Bronchial epithelial cell (primary cell): ENCODE results near the gene C14orf119. TPM values are rescaled to one million over a fixed set of nuclear protein-coding genes. Genes with fewer than 3 reads are reported as not detected.

Experiments used
- DNase-seq: peaks from one replicate; pipeline ENCODE4 v3.0.0-alpha.2; 2010; ENCODE audit warnings: low read depth
- FAIRE-seq: peaks from 2 replicates; lab custom pipeline; 2011; peaks lifted over from hg19 to GRCh38; lab: Jason Lieb, UNC
- H3K27me3 ChIP-seq: 2 replicates; pipeline ENCODE4 v1.5.1; 2011; ENCODE audit warnings: low read length; ENCODE audit not compliant: control insufficient read depth, insufficient read depth
- H3K36me3 ChIP-seq: 2 replicates; pipeline ENCODE4 v1.5.1; 2011; ENCODE audit warnings: low read length; ENCODE audit not compliant: control insufficient read depth, insufficient read depth
- H3K4me3 ChIP-seq: 2 replicates; pipeline ENCODE4 v1.5.1; 2011; ENCODE audit warnings: mild to moderate bottlenecking, low read depth, low read length, control low read depth
- total RNA-seq: library from RNA; depleted of rRNA; stranded (reverse); fragments of >200 nt; gene quantifications from 2 replicates; pipeline ENCODE4 v1.2.1, GENCODE V29; 2014
- TF ChIP-seq, protein P1 (sequence below): IDR thresholded peaks from 2 replicates; pipeline ENCODE4 v1.5.1; 2011; ENCODE audit warnings: mild to moderate bottlenecking, moderate library complexity, low read length, control low read depth, inconsistent platforms; ENCODE audit not compliant: insufficient read depth, severe bottlenecking

The C14orf119 gene
- total RNA-seq, 1 donor from 2014 or later = 51.9 TPM

DNA sequence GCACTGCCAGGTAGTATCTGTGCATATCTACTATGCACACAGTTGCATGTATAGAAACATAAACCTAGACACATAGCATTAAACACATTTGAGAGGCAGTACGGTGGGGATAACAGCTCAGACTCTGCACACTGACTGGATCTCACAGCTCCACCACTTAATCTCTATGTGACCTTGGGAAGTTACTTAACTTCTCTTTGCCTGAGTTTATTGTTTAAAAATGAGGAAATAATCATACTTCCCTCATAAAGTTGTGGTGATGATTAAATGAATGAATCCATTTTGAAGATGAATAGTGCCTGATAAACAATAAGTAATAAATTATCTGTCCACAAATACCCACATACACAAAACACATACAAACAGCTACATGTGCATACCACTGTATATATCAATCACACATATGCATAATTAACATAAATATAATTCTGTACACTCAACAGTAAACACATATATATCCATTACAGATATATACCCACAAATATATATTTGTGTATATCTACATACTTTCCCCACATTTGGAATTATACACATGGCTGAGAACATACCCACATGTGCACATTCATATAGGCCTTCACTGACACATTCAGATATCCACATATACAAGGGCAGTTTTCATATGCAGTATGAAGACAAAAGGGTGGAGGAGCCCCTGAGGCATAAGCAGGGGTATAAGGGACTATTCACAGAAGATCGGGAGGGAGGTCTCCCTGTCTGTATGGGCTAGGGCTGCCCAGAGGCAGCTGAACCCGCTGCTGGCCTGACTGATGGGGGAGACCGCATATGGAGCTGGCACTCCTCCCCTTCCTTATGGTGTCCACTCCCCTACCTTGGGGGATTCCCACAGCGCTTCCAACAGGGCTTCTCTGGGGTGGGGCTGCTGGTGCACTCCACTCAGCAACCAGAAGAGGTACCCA, 43.9 kb upstream of the C14orf119 start:
- DNase-seq (no peak), FAIRE-seq (no peak)
- TF ChIP-seq, protein P1, sequence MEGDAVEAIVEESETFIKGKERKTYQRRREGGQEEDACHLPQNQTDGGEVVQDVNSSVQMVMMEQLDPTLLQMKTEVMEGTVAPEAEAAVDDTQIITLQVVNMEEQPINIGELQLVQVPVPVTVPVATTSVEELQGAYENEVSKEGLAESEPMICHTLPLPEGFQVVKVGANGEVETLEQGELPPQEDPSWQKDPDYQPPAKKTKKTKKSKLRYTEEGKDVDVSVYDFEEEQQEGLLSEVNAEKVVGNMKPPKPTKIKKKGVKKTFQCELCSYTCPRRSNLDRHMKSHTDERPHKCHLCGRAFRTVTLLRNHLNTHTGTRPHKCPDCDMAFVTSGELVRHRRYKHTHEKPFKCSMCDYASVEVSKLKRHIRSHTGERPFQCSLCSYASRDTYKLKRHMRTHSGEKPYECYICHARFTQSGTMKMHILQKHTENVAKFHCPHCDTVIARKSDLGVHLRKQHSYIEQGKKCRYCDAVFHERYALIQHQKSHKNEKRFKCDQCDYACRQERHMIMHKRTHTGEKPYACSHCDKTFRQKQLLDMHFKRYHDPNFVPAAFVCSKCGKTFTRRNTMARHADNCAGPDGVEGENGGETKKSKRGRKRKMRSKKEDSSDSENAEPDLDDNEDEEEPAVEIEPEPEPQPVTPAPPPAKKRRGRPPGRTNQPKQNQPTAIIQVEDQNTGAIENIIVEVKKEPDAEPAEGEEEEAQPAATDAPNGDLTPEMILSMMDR = no peak
- Histone ChIP-seq H3K36me3 (no peaks in the 10 kb centered on the region), H3K27me3 (no peaks in the 10 kb centered on the region), H3K4me3 (no peak overlapping the region)

DNA sequence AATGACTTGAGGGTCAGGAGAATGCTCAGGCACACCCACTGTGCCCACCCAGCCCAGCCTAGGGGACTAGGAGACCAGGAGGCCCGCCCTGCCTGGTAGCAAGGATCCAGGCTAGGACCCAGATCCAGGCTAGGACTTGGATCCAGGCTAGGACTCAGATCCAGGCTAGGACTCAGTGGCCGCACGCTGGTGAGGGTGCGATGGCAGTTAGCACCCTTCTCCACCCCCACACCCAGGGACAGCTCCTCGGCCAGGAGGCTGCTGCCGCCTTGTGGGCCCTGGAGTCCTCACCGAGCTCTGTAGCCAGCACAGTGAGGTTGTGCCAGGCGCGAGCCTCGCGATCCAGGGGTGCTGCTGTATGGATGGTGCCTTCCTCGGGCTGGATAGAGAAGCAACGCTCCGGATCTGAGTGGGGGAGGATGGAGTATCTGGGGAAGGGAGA, 43.1 kb upstream of the C14orf119 start:
- FAIRE-seq = no peak
- no peak overlapping the region for H3K4me3 ChIP-seq
- no peak for DNase-seq
- TF ChIP-seq, protein P1 = peak; percentile 38
- H3K36me3 ChIP-seq = no peaks in the 10 kb centered on the region
- no peaks in the 10 kb centered on the region for H3K27me3 ChIP-seq

DNA sequence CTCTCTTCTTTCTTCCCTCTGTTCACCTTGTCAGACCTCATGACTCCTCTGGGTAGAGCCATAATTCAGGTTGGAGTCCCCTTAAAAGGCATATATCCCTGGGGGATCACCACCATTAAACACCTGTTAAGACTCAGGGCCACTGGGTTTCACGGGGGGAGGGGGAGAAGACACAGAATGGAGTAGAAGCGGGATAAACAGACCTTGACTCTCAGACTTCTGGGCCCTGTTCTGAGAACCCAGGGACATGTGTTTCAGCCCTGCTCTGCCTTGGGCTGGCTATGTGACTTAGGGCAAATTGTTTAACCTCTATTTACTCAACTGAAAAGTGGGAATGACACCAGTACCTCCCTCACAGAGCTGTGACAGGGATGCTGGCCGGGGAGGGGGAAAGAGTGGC, 42.6 kb upstream of the C14orf119 start:
- Histone ChIP-seq H3K27me3 (no peaks in the 10 kb centered on the region), H3K36me3 (no peaks in the 10 kb centered on the region), H3K4me3 (no peak overlapping the region)
- no peak for DNase-seq
- TF ChIP-seq, protein P1 = no peak
- peak; percentile 47 for FAIRE-seq

DNA sequence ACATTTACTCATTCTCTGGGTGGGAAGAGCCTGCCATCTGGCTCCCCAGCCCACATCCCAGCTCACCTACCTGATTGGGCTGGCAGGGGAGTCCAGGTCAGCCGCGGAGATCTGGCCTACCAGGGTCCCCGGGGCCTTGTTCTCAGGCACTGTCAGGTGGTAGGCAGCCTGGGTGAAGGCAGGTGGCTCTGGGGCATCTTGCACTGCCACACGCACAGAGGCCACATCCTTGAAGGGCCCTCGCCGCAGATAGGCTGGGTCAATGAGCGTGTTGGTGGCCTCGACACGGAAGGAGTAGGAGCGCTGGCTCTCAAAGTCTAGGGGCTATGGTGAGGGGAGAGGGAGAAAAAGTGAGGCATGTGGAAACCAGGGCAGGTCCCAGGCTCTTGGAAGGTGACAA, 41.9 kb upstream of the C14orf119 start:
- TF ChIP-seq, protein P1 = no peak
- no peak for DNase-seq
- no peaks in the 10 kb centered on the region for H3K36me3 ChIP-seq
- H3K4me3 ChIP-seq = no peak overlapping the region
- FAIRE-seq = no peak
- no peaks in the 10 kb centered on the region for H3K27me3 ChIP-seq

DNA sequence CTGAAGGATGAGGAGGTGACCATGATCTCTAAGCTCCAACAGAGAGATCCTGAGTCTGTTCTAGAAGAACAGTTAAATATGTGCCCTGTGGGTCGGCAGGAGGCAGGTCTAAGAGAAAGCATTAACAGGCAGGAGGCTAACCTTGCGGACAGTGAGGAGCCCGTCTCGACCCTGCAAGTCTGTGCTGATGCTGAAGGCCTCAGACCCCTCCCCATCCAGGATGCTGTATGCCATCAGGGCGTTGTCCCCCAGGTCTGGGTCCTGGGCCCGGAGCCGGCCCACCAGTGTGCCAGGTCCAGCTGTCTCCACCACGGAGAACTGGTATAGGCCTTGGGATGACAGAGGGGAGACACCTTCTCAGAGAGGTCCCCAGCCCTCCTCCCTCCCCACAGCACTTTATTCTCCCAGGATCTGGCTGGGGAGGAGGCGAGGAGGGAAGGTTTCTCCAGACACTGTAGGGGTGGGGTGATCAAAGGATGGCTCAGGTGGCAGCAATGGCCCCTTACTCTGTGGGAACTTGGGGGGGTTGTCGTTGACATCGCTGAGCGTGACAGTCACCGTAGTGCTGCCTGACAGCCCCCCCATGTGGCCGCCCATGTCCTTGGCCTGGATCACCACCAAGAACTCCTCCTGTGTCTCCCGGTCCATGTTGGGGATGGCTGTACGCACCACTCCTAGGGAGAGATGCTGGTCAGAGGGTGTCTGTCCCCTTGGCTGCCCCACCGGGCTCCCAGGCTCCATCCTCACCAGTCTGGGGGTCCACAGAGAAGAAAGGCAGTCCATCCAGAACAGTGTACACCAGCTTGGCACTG, 41.1 kb upstream of the C14orf119 start:
- no peaks in the 10 kb centered on the region for H3K27me3 ChIP-seq
- no peak overlapping the region for H3K4me3 ChIP-seq
- peaks cover 2% of the 10 kb centered on the region for H3K36me3 ChIP-seq
- TF ChIP-seq, protein P1 = no peak
- no peak for FAIRE-seq
- DNase-seq = no peak
